Vagina (tissue), 2 donors: ENCODE data around the gene NUDT22. TPM values are rescaled to one million over a fixed set of nuclear protein-coding genes. Genes with fewer than 3 reads are reported as not detected.
A peak's percentile ranks its signal among the peaks of the same experiment; 100 is the strongest.
"Not testable (repeated sequence)": the region's sequence is repeated elsewhere in the genome, so short reads cannot be mapped to it uniquely, and the experiment has no call there.

Experiments
- DNase-seq, 2 donors: peaks; one replicate each; pipeline ENCODE4 v3.0.0-alpha.2; 2017; ENCODE audit errors: extremely low spot score in 2 of 2
- H3K27ac ChIP-seq: fragments of 200-600 bp; sonication (generic); one replicate; pipeline ENCODE4 v1.5.1; 2019
- H3K27me3 ChIP-seq: fragments of 200-600 bp; sonication (generic); one replicate; pipeline ENCODE4 v1.5.1; 2019
- H3K36me3 ChIP-seq, 2 donors: fragments of 200-600 bp; sonication (generic); one replicate each; pipeline ENCODE4 v1.5.1; 2017 to 2019
- H3K4me1 ChIP-seq: fragments of 200-600 bp; sonication (generic); one replicate; pipeline ENCODE4 v1.5.1; 2019
- H3K4me3 ChIP-seq, 2 donors: fragments of 200-600 bp; sonication (generic); 1 replicate in 1 of 2; 2 replicates in 1 of 2; pipeline ENCODE4 v1.5.1; 2016 to 2019
- H3K9me3 ChIP-seq: fragments of 200-600 bp; sonication (generic); one replicate; pipeline ENCODE4 v1.5.1; 2019
- CTCF ChIP-seq, 3 experiments: fragments of 450-650 bp in 2 of 3; fragments of 200-600 bp in 1 of 3; sonication (generic) in 1 of 3; IDR thresholded peaks; one replicate each; pipeline ENCODE4 v1.5.1; 2017 to 2019; ENCODE audit warnings: antibody characterized with exemption in 3 of 3, mild to moderate bottlenecking in 2 of 3, moderate library complexity in 2 of 3
- POLR2A ChIP-seq, 2 donors: fragments of 450-650 bp; IDR thresholded peaks; one replicate each; pipeline ENCODE4 v1.6.1; 2017; ENCODE audit warnings: antibody characterized with exemption in 2 of 2, mild to moderate bottlenecking in 2 of 2, moderate library complexity in 2 of 2
- POLR2AphosphoS5 ChIP-seq, 2 donors: sonication (generic); formaldehyde crosslinking; IDR thresholded peaks; one replicate each; pipeline ENCODE4 v1.9.0; 2017; ENCODE audit warnings: antibody characterized with exemption in 2 of 2, mild to moderate bottlenecking in 2 of 2, low read depth in 1 of 2; ENCODE audit not compliant: insufficient read depth in 1 of 2
- intact Hi-C: fragments of 100-400 bp; cut with DNase I; formaldehyde crosslinking; loops from one replicate; pipeline ENCODE4 v1.15.1; 2023
- total RNA-seq: library from RNA; depleted of rRNA; stranded (reverse); fragments of >200 nt; gene quantifications from one replicate; pipeline ENCODE4 v1.2.3, GENCODE V29; 2016

Gene NUDT22
- total RNA-seq, 1 donor from 2014 or later, result 38.8 TPM

DNA sequence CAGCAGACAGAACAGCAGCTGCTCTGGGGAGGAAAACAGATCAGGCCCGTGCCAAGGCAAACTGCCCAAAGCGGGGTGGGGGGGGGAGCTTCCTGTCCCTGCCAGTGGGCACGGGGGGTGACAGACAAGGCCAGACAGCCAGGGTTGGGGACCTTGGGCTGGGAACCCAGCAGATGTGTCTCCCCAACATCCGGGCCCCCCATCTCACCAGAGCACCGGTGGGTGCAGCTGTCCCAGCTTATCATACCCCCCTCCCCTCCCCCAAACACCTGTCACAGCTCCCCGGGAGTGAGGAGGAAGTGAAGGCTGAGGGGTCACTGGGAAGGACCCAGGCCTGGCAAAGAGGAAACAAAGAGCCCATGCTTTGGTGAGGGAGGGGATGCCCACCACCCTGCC lies 19.3 kb downstream of the NUDT22 start:
- DNase-seq, result no peak
- Histone ChIP-seq H3K4me1 (peaks cover 44% of the 10 kb centered on the region), H3K27ac (peak overlapping the region; percentile 76), H3K36me3 (peaks cover 0 to 12% of the 10 kb centered on the region in 2 donors), H3K4me3 (peak overlapping the region; percentile 48 to 57), H3K27me3 (no peaks in the 10 kb centered on the region), H3K9me3 (no peaks in the 10 kb centered on the region)
- intact Hi-C loops, result no loop called here
- TF ChIP-seq CTCF (IDR thresholded peaks at IDR 0.05) (no peak), POLR2A (IDR thresholded peaks at IDR 0.05) (no peak), POLR2AphosphoS5 (IDR thresholded peaks at IDR 0.05; ENCODE audit: insufficient read depth in 1 of 2, low read depth in 1 of 2) (no peak)

DNA sequence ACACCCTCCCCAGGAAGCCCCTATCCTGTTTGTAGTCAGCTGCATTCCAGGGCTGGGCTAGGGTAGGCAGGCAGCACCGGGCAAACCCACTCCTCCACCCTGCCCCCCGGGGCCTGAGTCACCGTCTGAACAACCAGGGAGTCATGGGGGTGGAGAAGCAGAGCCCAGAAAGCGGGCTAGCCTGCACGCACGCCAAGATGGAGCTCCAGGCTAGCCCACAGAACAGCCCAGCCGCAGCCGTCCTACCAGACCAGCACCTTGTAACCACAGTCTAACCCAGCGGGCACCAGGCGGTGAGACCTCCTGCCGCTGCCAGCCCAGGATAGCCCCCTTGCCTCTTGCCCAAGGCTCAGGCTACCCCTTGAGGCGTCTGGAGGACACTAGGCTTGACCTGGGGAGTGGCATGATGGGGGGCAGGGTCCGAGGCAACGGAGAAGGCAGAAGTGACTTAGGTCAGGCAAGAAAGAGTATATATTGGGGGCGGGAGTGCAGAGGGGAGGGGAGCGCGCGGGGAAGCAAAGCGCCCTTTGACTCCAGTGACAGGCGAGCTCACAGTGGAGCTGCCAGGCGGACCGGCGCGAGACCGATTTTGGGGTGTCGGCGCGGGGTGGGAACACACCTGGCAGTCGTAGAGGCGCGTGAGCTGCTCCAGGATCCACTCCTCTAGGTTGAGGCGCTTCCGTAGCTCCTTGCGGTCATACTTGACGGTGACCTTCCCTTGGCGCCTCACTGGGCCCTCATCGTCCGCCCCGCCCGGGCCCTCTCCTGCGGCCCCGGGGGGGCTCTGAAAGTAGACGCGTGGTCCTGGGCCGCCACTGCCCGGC lies 19.9 kb downstream of the NUDT22 start:
- H3K9me3 ChIP-seq, result no peaks in the 10 kb centered on the region
- H3K36me3 ChIP-seq, result peaks cover 0 to 12% of the 10 kb centered on the region in 2 donors
- H3K27me3 ChIP-seq, result no peaks in the 10 kb centered on the region
- TF ChIP-seq POLR2AphosphoS5 (IDR thresholded peaks at IDR 0.05; ENCODE audit: insufficient read depth in 1 of 2, low read depth in 1 of 2) (peak; percentile 32 to 71), POLR2A (IDR thresholded peaks at IDR 0.05) (no peak)
- peak overlapping the region; percentile 76 for H3K27ac ChIP-seq
- peak overlapping the region; percentile 48 to 57 for H3K4me3 ChIP-seq
- intact Hi-C loops, result loop anchor here (2.0 kb wide), 1 partner anchor 25 kb away; no protein-coding TSS in a partner anchor
- H3K4me1 ChIP-seq, result peaks cover 48% of the 10 kb centered on the region
- DNase-seq, result no peak

- not testable (repeated sequence) for DNase-seq, H3K9me3 ChIP-seq, H3K27me3 ChIP-seq
- intact Hi-C loops, result loop anchor here (2.0 kb wide), 1 partner anchor 24 kb away; no protein-coding TSS in a partner anchor
- Histone ChIP-seq H3K4me3 (peak overlapping the region; percentile 48 to 57), H3K27ac (peak overlapping the region; percentile 76), H3K4me1 (peaks cover 49% of the 10 kb centered on the region), H3K36me3 (peaks cover 0 to 12% of the 10 kb centered on the region in 2 donors)
These were observed 20.5 kb downstream of the NUDT22 start for GRCh38 chr11:64246621-64246870.

- TF ChIP-seq POLR2AphosphoS5 (IDR thresholded peaks at IDR 0.05; ENCODE audit: insufficient read depth in 1 of 2, low read depth in 1 of 2), result peak in 1 of 2 donors; percentile 84
- peak in 1 of 2 donors; percentile 11 for TF ChIP-seq POLR2A (IDR thresholded peaks at IDR 0.05)
- no peak for TF ChIP-seq CTCF (IDR thresholded peaks at IDR 0.05)
- no peak for DNase-seq
- Histone ChIP-seq H3K9me3 (no peaks in the 10 kb centered on the region), H3K27ac (peak within 1 kb of the TSS; percentile 81), H3K27me3 (no peaks in the 10 kb centered on the region), H3K4me3 (peak within 1 kb of the TSS; percentile 48 to 57), H3K36me3 (peaks cover 0 to 12% of the 10 kb centered on the region in 2 donors), H3K4me1 (peaks cover 50% of the 10 kb centered on the region)
- intact Hi-C loops, result loop anchor here (2.0 kb wide), 1 partner anchor 24 kb away; no protein-coding TSS in a partner anchor
These were observed 21.0 kb downstream of the NUDT22 start, which contains the start of gene PPP1R14B for GRCh38 chr11:64246871-64247728. PPP1R14B (minus strand) TSS chr11:64246943; CDS start chr11:64246673, 270 bp downstream.

- peaks cover 0 to 12% of the 10 kb centered on the region in 2 donors for H3K36me3 ChIP-seq
- H3K9me3 ChIP-seq, result no peaks in the 10 kb centered on the region
- intact Hi-C loops, result loop anchor here (2.0 kb wide), 1 partner anchor 23 kb away; no protein-coding TSS in a partner anchor
- H3K27me3 ChIP-seq, result no peaks in the 10 kb centered on the region
- peak overlapping the region; percentile 81 for H3K27ac ChIP-seq
- H3K4me3 ChIP-seq, result peak overlapping the region; percentile 48 to 57
- DNase-seq, result no peak
- peaks cover 50% of the 10 kb centered on the region for H3K4me1 ChIP-seq
- TF ChIP-seq CTCF (IDR thresholded peaks at IDR 0.05) (no peak), POLR2AphosphoS5 (IDR thresholded peaks at IDR 0.05; ENCODE audit: insufficient read depth in 1 of 2, low read depth in 1 of 2) (no peak), POLR2A (IDR thresholded peaks at IDR 0.05) (no peak)
These were observed 21.9 kb downstream of the NUDT22 start for GRCh38 chr11:64247729-64248531.
